Ovary (tissue), 9 donors: Measurements from ENCODE around the gene KRT2. TPM values are rescaled to one million over a fixed set of nuclear protein-coding genes. Genes with fewer than 3 reads are reported as not detected.

ENCODE experiments used
- DNase-seq, 5 donors: peaks; one replicate each; pipeline ENCODE4 v3.0.0-alpha.2; 2019 to 2020
- H3K27ac ChIP-seq, 2 donors: fragments of 200-600 bp; one replicate each; pipeline versions ENCODE4 v1.5.1 to v1.8.0; 2019 to 2022
- H3K27me3 ChIP-seq: fragments of 200-600 bp; one replicate; pipeline ENCODE4 v1.8.0; 2022
- H3K36me3 ChIP-seq: fragments of 200-600 bp; sonication (generic); one replicate; pipeline ENCODE4 v1.5.1; 2019
- H3K4me1 ChIP-seq: one replicate; pipeline ENCODE4 v1.8.1; 2013; ENCODE audit warnings: mild to moderate bottlenecking, moderate library complexity; ENCODE audit not compliant: insufficient read depth
- H3K4me3 ChIP-seq: fragments of 200-600 bp; sonication (generic); one replicate; pipeline ENCODE4 v1.5.1; 2017
- H3K9me3 ChIP-seq, 2 donors: fragments of 200-600 bp in 1 of 2; sonication (generic) in 1 of 2; one replicate each; pipeline versions ENCODE4 v1.5.1 to v1.8.1; 2013 to 2019; ENCODE audit warnings: mild to moderate bottlenecking in 1 of 2, moderate library complexity in 1 of 2
- EP300 ChIP-seq: sonication (generic); formaldehyde crosslinking; IDR thresholded peaks from one replicate; pipeline ENCODE4 v1.6.1; 2017; ENCODE audit warnings: antibody characterized with exemption
- POLR2A ChIP-seq: fragments of 450-650 bp; IDR thresholded peaks from one replicate; pipeline ENCODE4 v1.6.1; 2017; ENCODE audit warnings: antibody characterized with exemption, mild to moderate bottlenecking, moderate library complexity
- WGBS, 3 donors: extraction: QIAGEN DNeasy Blood & Tissue Kit in 1 of 3; methylation state at CpG; one replicate each; pipeline versions ENCODE4 v1.1.5 to v1.1.7; 2013 to 2017; 5-methylcytosine and 5-hydroxymethylcytosine counted together
- intact Hi-C, 4 donors: fragments of 100-400 bp; cut with DNase I; formaldehyde crosslinking; loops; one replicate each; pipeline versions ENCODE4 v1.11.0 to v1.15.1; 2022 to 2023
- polyA plus RNA-seq, 2 donors: library from polyadenylated mRNA; stranded (reverse); fragments of 200-250 nt in 1 of 2; fragments of 350-450 nt in 1 of 2; fragmentation: Illumina TruSeq in 1 of 2; extraction: RNeasy Lipid Tissue Mini Kit (QIAGEN cat#74804) in 1 of 2; gene quantifications; one replicate each; pipeline ENCODE4 v1.2.3, GENCODE V29; 2013 to 2014
- total RNA-seq, 7 donors: library from RNA; depleted of rRNA in 2 of 7; stranded (reverse); fragments of >200 nt in 2 of 7; fragmentation: NEBNext Ultra II Directional in 3 of 7; extraction: Animal tissue kit (Norgen Biotek cat#: 25700) in 3 of 7; gene quantifications; one replicate each; pipeline versions ENCODE4 v1.1.0 to v1.2.4, GENCODE V29; 2016 to 2023
- TF ChIP-seq, protein P1 (sequence below), 3 donors: fragments of 450-650 bp in 2 of 3; fragments of 200-600 bp in 1 of 3; IDR thresholded peaks; one replicate each; pipeline versions ENCODE4 v1.5.1 to v1.8.0; 2016 to 2022; ENCODE audit warnings: antibody characterized with exemption in 3 of 3, mild to moderate bottlenecking in 1 of 3
- donor health status: DM: no; HTN: no; CAD: no; lungs with moderate emphysema.
- donor health status: DM: no; HTN: no; CAD: no.
- donor health status: Bipolar disorder and iron deficiency.
- donor health status: DM: yes; HTN: yes; CAD: no.
- donor health status: DM: no; HTN: no; CAD: no.
- donor health status: DM: yes; HTN: yes; CAD: no.

Gene KRT2
- total and polyA plus RNA-seq, 9 donors, result not detected

GRCh38 chr12:52615912-52616311, 36.1 kb downstream of the KRT2 start:
- intact Hi-C loops, result no loop called here
- Histone ChIP-seq H3K36me3 (no peaks in the 10 kb centered on the region), H3K27me3 (no peaks in the 10 kb centered on the region), H3K9me3 (no peaks in the 10 kb centered on the region), H3K4me1 (no peaks in the 10 kb centered on the region), H3K4me3 (no peak overlapping the region), H3K27ac (no peak overlapping the region)
- no peak for DNase-seq
- TF ChIP-seq EP300 (no peak), POLR2A (no peak)
- TF ChIP-seq, protein P1, sequence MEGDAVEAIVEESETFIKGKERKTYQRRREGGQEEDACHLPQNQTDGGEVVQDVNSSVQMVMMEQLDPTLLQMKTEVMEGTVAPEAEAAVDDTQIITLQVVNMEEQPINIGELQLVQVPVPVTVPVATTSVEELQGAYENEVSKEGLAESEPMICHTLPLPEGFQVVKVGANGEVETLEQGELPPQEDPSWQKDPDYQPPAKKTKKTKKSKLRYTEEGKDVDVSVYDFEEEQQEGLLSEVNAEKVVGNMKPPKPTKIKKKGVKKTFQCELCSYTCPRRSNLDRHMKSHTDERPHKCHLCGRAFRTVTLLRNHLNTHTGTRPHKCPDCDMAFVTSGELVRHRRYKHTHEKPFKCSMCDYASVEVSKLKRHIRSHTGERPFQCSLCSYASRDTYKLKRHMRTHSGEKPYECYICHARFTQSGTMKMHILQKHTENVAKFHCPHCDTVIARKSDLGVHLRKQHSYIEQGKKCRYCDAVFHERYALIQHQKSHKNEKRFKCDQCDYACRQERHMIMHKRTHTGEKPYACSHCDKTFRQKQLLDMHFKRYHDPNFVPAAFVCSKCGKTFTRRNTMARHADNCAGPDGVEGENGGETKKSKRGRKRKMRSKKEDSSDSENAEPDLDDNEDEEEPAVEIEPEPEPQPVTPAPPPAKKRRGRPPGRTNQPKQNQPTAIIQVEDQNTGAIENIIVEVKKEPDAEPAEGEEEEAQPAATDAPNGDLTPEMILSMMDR (IDR thresholded peaks at IDR 0.05), result no peak
- 84 to 90% (median 88%) methylated on average over 9 of the region's 9 CpGs for whole genome bisulfite sequencing, 3 donors

DNA sequence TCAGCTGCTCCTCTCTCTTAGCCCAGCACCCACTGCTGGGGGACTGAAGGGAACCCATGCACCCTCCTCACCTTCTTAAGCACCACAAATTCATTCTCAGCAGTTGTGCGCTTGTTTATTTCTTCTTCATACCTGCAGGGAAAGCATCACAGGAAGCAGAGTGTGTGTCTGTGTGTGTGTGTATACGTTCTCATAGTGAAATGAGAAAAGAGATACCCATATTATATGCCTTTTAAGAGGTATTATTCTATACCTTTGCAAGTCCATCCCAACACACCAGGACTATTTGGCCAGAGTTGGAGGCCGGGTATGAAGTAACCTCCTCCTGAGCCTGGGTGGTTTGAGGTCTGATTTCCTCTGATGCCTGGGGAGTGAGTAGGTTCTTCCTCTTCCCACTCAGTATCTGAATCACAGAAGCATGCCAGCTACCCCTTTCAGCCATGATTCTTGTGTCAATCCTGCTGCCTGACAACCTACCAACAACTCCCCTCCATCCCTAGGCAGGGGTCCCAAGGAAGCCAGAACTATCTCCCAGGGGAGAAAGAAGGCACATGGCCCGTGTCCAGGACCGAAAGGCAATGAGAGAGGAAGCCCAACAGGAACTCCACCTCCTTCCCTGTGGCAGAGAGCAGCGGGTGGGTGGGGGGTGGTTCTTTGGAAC, 36.7 kb downstream of the KRT2 start:
- intact Hi-C loops, result no loop called here
- TF ChIP-seq POLR2A (no peak), EP300 (no peak)
- TF ChIP-seq, protein P1 (IDR thresholded peaks at IDR 0.05), result no peak
- no peaks in the 10 kb centered on the region for H3K9me3 ChIP-seq
- H3K27ac ChIP-seq, result no peak overlapping the region
- H3K36me3 ChIP-seq, result no peaks in the 10 kb centered on the region
- no peaks in the 10 kb centered on the region for H3K27me3 ChIP-seq
- H3K4me1 ChIP-seq, result no peaks in the 10 kb centered on the region
- DNase-seq, result no peak
- no peak overlapping the region for H3K4me3 ChIP-seq
- WGBS, 3 donors, result 55 to 71% (median 57%) methylated on average over 6 of the region's 6 CpGs

GRCh38 chr12:52614381-52615207, 37.4 kb downstream of the KRT2 start:
- Histone ChIP-seq H3K9me3 (no peaks in the 10 kb centered on the region), H3K27me3 (no peaks in the 10 kb centered on the region), H3K27ac (no peak overlapping the region), H3K4me3 (no peak overlapping the region), H3K36me3 (no peaks in the 10 kb centered on the region), H3K4me1 (no peaks in the 10 kb centered on the region)
- intact Hi-C loops, result no loop called here
- DNase-seq, result no peak
- TF ChIP-seq EP300, result no peak
- no peak for TF ChIP-seq POLR2A
- TF ChIP-seq, protein P1 (IDR thresholded peaks at IDR 0.05), result no peak
- WGBS, 3 donors, result 76 to 84% (median 78%) methylated on average over 10 of the region's 10 CpGs

DNA sequence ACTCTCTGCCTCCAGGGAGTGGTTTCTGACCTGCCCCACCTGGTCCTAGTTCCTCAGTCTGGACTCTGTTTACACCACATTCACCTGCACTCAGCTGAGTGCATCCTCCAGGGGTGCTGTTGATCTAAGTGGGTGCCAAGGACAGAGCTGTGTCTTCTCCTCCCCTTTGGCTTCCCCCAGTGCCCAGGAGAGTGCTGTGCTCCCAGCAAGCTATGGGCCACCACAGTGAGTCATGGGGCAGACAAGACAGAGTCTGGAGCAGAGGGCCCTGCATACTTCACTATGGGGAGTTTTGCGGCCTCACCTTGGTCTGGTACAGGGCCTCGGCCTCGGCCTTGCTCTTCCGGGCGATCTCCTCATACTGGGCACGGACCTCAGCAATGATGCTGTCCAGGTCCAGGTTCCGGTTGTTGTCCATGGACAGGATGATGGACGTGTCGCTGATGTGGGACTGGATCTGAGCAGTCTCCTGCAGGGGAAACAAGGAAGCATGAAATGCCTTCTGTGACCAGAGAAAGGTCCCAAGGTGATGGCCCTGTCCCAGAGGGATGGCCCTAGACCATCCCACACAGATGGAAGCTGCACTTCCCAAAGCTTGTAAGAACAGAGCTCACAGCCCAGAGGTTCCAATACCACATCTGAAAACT, 38.5 kb downstream of the KRT2 start:
- 90 to 93% (median 92%) methylated on average over 9 of the region's 9 CpGs for WGBS, 3 donors
- no peaks in the 10 kb centered on the region for H3K9me3 ChIP-seq
- H3K27me3 ChIP-seq, result no peaks in the 10 kb centered on the region
- no peaks in the 10 kb centered on the region for H3K36me3 ChIP-seq
- intact Hi-C loops, result no loop called here
- no peak overlapping the region for H3K27ac ChIP-seq
- no peak overlapping the region for H3K4me3 ChIP-seq
- TF ChIP-seq EP300 (no peak), POLR2A (no peak)
- TF ChIP-seq, protein P1 (IDR thresholded peaks at IDR 0.05), result no peak
- H3K4me1 ChIP-seq, result no peaks in the 10 kb centered on the region
- DNase-seq, result no peak
